Activated CD4-positive, alpha-beta T cell treated with anti-CD3 and anti-CD28 coated beads, Interleukin-2, Interleukin-4, amounts not matched to agents 100 ng/mL and 50 ng/mL, durations not matched to agents 16 hours and 8 hours (primary cell): ENCODE results near the gene NCOA5.

Experiments used
- DNase-seq: peaks from one replicate; pipeline ENCODE4 v3.0.0-alpha.2; 2020; ENCODE audit warnings: low spot score

The NCOA5 gene

GRCh38 chr20:46014517-46015396, 75.0 kb downstream of the NCOA5 start:
- no peak for DNase-seq

- peak; percentile 66 for DNase-seq
Measured at GRCh38 chr20:46013829-46014516, 75.8 kb downstream of the NCOA5 start.

GRCh38 chr20:46013322-46013828, 76.4 kb downstream of the NCOA5 start:
- DNase-seq, result no peak

DNA sequence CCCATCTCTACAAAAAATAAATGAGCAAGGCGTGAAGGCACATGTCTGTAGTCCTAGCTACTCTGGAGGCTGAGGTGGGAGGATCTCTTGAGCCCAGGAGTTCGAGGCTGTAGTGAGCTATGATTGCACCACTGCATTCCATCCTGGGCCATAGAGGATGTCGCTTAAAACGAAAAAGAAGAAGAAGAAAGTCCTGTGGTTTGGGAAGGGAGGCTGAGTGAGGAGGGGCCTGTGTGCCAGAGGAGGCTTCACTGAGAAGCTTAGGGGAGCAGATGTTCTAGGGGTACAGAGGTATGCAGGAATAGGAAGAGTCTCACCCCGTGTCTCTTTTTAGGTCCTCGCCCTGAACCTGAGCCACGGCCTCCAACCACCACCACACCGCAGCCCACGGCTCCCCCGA, 76.8 kb downstream of the NCOA5 start:
- DNase-seq, result no peak

DNA sequence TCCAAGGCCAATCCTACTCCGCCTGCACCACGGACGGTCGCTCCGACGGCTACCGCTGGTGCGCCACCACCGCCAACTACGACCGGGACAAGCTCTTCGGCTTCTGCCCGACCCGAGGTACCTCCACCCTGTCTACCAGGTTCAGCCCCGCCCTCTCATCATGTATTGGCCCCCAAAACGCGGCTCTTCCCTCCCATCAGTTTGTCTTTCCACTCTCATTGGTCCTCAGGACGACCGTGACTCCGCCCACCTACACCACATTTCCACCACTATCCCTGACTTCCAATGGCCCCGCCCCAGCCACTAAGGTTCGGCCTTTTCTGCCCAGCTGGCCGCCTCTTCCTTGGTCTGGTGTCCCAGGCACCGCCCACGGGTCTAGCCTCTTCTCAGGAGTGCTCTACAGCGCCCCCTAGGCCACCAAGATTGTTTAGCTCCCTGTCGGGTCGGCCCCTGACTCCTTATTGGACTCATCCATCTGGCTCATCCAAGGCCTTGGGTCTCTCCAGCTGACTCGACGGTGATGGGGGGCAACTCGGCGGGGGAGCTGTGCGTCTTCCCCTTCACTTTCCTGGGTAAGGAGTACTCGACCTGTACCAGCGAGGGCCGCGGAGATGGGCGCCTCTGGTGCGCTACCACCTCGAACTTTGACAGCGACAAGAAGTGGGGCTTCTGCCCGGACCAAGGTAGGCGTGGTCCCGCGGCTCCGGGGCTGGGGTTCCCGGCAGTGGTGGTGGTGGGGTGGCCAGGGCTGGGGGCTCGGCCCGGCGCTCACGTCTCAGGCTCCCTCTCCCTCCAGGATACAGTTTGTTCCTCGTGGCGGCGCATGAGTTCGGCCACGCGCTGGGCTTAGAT, 77.9 kb downstream of the NCOA5 start:
- DNase-seq, result peak; percentile 53
